ENCODE measurements around the gene ARL8B. TPM values are rescaled to one million over a fixed set of nuclear protein-coding genes. Genes with fewer than 3 reads are reported as not detected.
A peak's percentile ranks its signal among the peaks of the same experiment; 100 is the strongest.
"Not testable (repeated sequence)": the region's sequence is repeated elsewhere in the genome, so short reads cannot be mapped to it uniquely, and the experiment has no call there.

Gene ARL8B
- total RNA-seq = 39.0 and 52.0 TPM in 2 replicates

GRCh38 chr3:5122030-5122740, at the start of gene ARL8B:
Gene ARL8B (plus strand): TSS chr3:5122292. CDS start chr3:5122466, 174 bp downstream.
- peak; percentile 91 for DNase-seq (ENCODE audit: low read depth in 2 of 2)

GRCh38 chr3:5073374-5074085, 48.6 kb upstream of the ARL8B start:
- no peak for DNase-seq (ENCODE audit: low read depth in 2 of 2)

- peak in 1 of 2 donors; percentile 24 for DNase-seq (ENCODE audit: low read depth in 2 of 2)
These were observed 43.9 kb upstream of the ARL8B start for GRCh38 chr3:5078151-5078550.

- DNase-seq (ENCODE audit: low read depth in 2 of 2) = no peak
These were observed 42.3 kb upstream of the ARL8B start for GRCh38 chr3:5079761-5080160.

GRCh38 chr3:5080779-5081550, 41.1 kb upstream of the ARL8B start:
- DNase-seq (ENCODE audit: low read depth in 2 of 2) = no peak

GRCh38 chr3:5081973-5082788, 39.9 kb upstream of the ARL8B start:
- not testable (repeated sequence) for DNase-seq (ENCODE audit: low read depth in 2 of 2)

- DNase-seq (ENCODE audit: low read depth in 2 of 2) = no peak
These were observed 39.3 kb upstream of the ARL8B start for GRCh38 chr3:5082789-5083115.

- DNase-seq (ENCODE audit: low read depth in 2 of 2) = no peak
These were observed 37.9 kb upstream of the ARL8B start for GRCh38 chr3:5084224-5084623.

GRCh38 chr3:5086708-5087107, 35.4 kb upstream of the ARL8B start:
- no peak for DNase-seq (ENCODE audit: low read depth in 2 of 2)

- DNase-seq (ENCODE audit: low read depth in 2 of 2) = no peak
These were observed 34.9 kb upstream of the ARL8B start for GRCh38 chr3:5087209-5087608.

- DNase-seq (ENCODE audit: low read depth in 2 of 2) = no peak
These were observed 31.9 kb upstream of the ARL8B start for GRCh38 chr3:5090197-5090596.

GRCh38 chr3:5092018-5092417, 30.1 kb upstream of the ARL8B start:
- peak in 1 of 2 donors; percentile 54 for DNase-seq (ENCODE audit: low read depth in 2 of 2)

GRCh38 chr3:5093731-5094130, 28.4 kb upstream of the ARL8B start:
- DNase-seq (ENCODE audit: low read depth in 2 of 2) = no peak

GRCh38 chr3:5095886-5096285, 26.2 kb upstream of the ARL8B start:
- DNase-seq (ENCODE audit: low read depth in 2 of 2) = peak; percentile 12 to 69

GRCh38 chr3:5096336-5097008, 25.6 kb upstream of the ARL8B start:
- no peak for DNase-seq (ENCODE audit: low read depth in 2 of 2)

GRCh38 chr3:5098346-5098745, 23.7 kb upstream of the ARL8B start:
- peak in 1 of 2 donors; percentile 57 for DNase-seq (ENCODE audit: low read depth in 2 of 2)

GRCh38 chr3:5102532-5102931, 19.6 kb upstream of the ARL8B start:
- DNase-seq (ENCODE audit: low read depth in 2 of 2) = no peak

GRCh38 chr3:5103743-5104142, 18.3 kb upstream of the ARL8B start:
- DNase-seq (ENCODE audit: low read depth in 2 of 2) = no peak

GRCh38 chr3:5105050-5105449, 17.0 kb upstream of the ARL8B start:
- no peak for DNase-seq (ENCODE audit: low read depth in 2 of 2)

GRCh38 chr3:5106371-5106770, 15.7 kb upstream of the ARL8B start:
- not testable (repeated sequence) for DNase-seq (ENCODE audit: low read depth in 2 of 2)

- DNase-seq (ENCODE audit: low read depth in 2 of 2) = not testable (repeated sequence)
These were observed 15.2 kb upstream of the ARL8B start for GRCh38 chr3:5106933-5107334.
